H1 (cell line): ENCODE measurements around the gene TFAP2B. TPM values are rescaled to one million over a fixed set of nuclear protein-coding genes. Genes with fewer than 3 reads are reported as not detected.

Experiments used
- CTCF ChIA-PET: fragments of 300-600 bp; sonication (Branson Sonifier 250); formaldehyde crosslinking; loops from one replicate; lab custom pipeline; 2021; ENCODE audit not compliant: partially characterized antibody; lab: Charles Lee
- POLR2A ChIA-PET: fragments of 300-600 bp; sonication (Branson Sonifier 250); formaldehyde crosslinking; loops from one replicate; lab custom pipeline; 2021; ENCODE audit warnings: inconsistent platforms; ENCODE audit not compliant: partially characterized antibody; lab: Charles Lee
- DNase-seq, 2 experiments: peaks; one replicate each; pipeline versions ENCODE4 v3.0.0 to v3.0.0-alpha.2; 2010 to 2022; ENCODE audit warnings: low spot score in 2 of 2, low read depth in 1 of 2, mixed read lengths in 1 of 2
- FAIRE-seq: peaks from 2 replicates; lab custom pipeline; 2011; peaks lifted over from hg19 to GRCh38; lab: Jason Lieb, UNC
- H2AFZ ChIP-seq: 2 replicates; pipeline ENCODE4 v1.8.1; 2012; ENCODE audit warnings: low read length, inconsistent platforms
- H2AK5ac ChIP-seq: 2 replicates; pipeline ENCODE4 v1.6.1; 2013; ENCODE audit warnings: low read depth, low read length
- H2BK120ac ChIP-seq: replicated peaks from 2 replicates; pipeline ENCODE3; 2013; ENCODE audit warnings: low read depth, low read length, inconsistent platforms
- H2BK12ac ChIP-seq: 2 replicates; pipeline ENCODE4 v1.6.1; 2013; ENCODE audit warnings: low read depth, low read length
- H2BK15ac ChIP-seq: 2 replicates; pipeline ENCODE4 v1.6.1; 2013; ENCODE audit warnings: low read length
- H2BK20ac ChIP-seq: 2 replicates; pipeline ENCODE4 v1.6.1; 2013; ENCODE audit warnings: low read length
- H2BK5ac ChIP-seq: 2 replicates; pipeline ENCODE4 v1.6.1; 2013; ENCODE audit warnings: low read depth, low read length
- H3K14ac ChIP-seq: 2 replicates; pipeline ENCODE4 v1.6.1; 2013; ENCODE audit warnings: inconsistent platforms; ENCODE audit not compliant: insufficient read length
- H3K18ac ChIP-seq: 2 replicates; pipeline ENCODE4 v1.6.1; 2013; ENCODE audit warnings: low read length; ENCODE audit errors: extremely low read depth
- H3K23ac ChIP-seq: 2 replicates; pipeline ENCODE4 v1.6.1; 2013; ENCODE audit warnings: inconsistent platforms; ENCODE audit not compliant: insufficient read length
- H3K23me2 ChIP-seq: 2 replicates; pipeline ENCODE4 v1.6.1; 2013; ENCODE audit warnings: low read depth, low read length
- H3K27ac ChIP-seq: 2 replicates; pipeline ENCODE4 v1.6.1; 2011; ENCODE audit warnings: low read depth, low read length, inconsistent platforms
- H3K27me3 ChIP-seq, 4 experiments: replicated peaks in 1 of 4; 1 replicate in 1 of 4; 2 replicates in 3 of 4; pipeline versions ENCODE4 v1.6.1 to v1.8.1; 2011 to 2013; ENCODE audit warnings: low read length in 3 of 4, mild to moderate bottlenecking in 3 of 4, inconsistent platforms in 2 of 4, mixed read lengths in 2 of 4, moderate library complexity in 1 of 4; ENCODE audit not compliant: control insufficient read depth in 3 of 4, insufficient read depth in 3 of 4; ENCODE audit errors: extremely low read depth in 1 of 4
- H3K36me3 ChIP-seq, 4 experiments: 2 replicates each; pipeline versions ENCODE4 v1.6.1 to v1.8.1; 2011 to 2013; ENCODE audit warnings: mild to moderate bottlenecking in 4 of 4, low read length in 3 of 4, moderate library complexity in 2 of 4, control low read depth in 1 of 4, inconsistent platforms in 1 of 4; ENCODE audit not compliant: insufficient read depth in 4 of 4, control insufficient read depth in 2 of 4
- H3K4ac ChIP-seq: replicated peaks from 2 replicates; pipeline ENCODE3; 2013; ENCODE audit warnings: low read length, low read depth, mixed read lengths, inconsistent platforms; ENCODE audit not compliant: insufficient read length
- H3K4me1 ChIP-seq, 4 experiments: replicated peaks in 1 of 4; 1 replicate in 1 of 4; 2 replicates in 3 of 4; pipeline versions ENCODE4 v1.6.1 to v1.8.1; 2011 to 2013; ENCODE audit warnings: low read length in 3 of 4, inconsistent platforms in 2 of 4, mixed read lengths in 1 of 4; ENCODE audit not compliant: insufficient read depth in 4 of 4, control insufficient read depth in 3 of 4
- H3K4me2 ChIP-seq, 2 experiments: 2 replicates each; pipeline versions ENCODE4 v1.6.1 to v1.8.1; 2011 to 2013; ENCODE audit warnings: low read depth in 2 of 2, low read length in 2 of 2, control low read depth in 1 of 2, inconsistent platforms in 1 of 2, mild to moderate bottlenecking in 1 of 2; ENCODE audit not compliant: insufficient read depth in 1 of 2
- H3K4me3 ChIP-seq, 4 experiments: fragments of 200-600, 300-600 bp in 1 of 4; sonication (generic), shearing (Covaris generic), sonication (Bioruptor Twin) in 1 of 4; 2 replicates each; pipeline versions ENCODE4 v1.5.1 to v1.8.1; 2011 to 2016; ENCODE audit warnings: low read length in 4 of 4, low read depth in 3 of 4, control low read depth in 2 of 4, inconsistent platforms in 2 of 4, mild to moderate bottlenecking in 2 of 4, mixed read lengths in 1 of 4, moderate library complexity in 1 of 4; ENCODE audit not compliant: insufficient read depth in 2 of 4; ENCODE audit errors: extremely low read depth in 1 of 4
- H3K56ac ChIP-seq: replicated peaks from 2 replicates; pipeline ENCODE3; 2013; ENCODE audit warnings: low read depth, mild to moderate bottlenecking, mixed read lengths, low read length, inconsistent platforms; ENCODE audit not compliant: insufficient read length
- H3K79me1 ChIP-seq: 2 replicates; pipeline ENCODE4 v1.6.1; 2013; ENCODE audit warnings: low read depth, low read length, control low read depth
- H3K79me2 ChIP-seq, 2 experiments: 2 replicates each; pipeline versions ENCODE4 v1.6.1 to v1.8.1; 2012 to 2013; ENCODE audit warnings: low read length in 2 of 2, mild to moderate bottlenecking in 2 of 2, inconsistent platforms in 1 of 2; ENCODE audit not compliant: insufficient read depth in 2 of 2, control insufficient read depth in 1 of 2
- H3K9ac ChIP-seq, 4 experiments: replicated peaks in 1 of 4; 1 replicate in 1 of 4; 2 replicates in 3 of 4; pipeline versions ENCODE4 v1.6.1 to v1.8.1; 2011 to 2013; ENCODE audit warnings: low read depth in 3 of 4, low read length in 3 of 4, control low read depth in 2 of 4, mild to moderate bottlenecking in 2 of 4, moderate library complexity in 2 of 4, inconsistent platforms in 1 of 4; ENCODE audit errors: extremely low read depth in 1 of 4
- H3K9me3 ChIP-seq, 2 experiments: 2 replicates each; pipeline versions ENCODE4 v1.6.1 to v1.8.1; 2012 to 2013; ENCODE audit warnings: mild to moderate bottlenecking in 2 of 2, moderate library complexity in 2 of 2, control low read depth in 1 of 2, inconsistent platforms in 1 of 2, low read depth in 1 of 2, low read length in 1 of 2, mixed read lengths in 1 of 2; ENCODE audit not compliant: insufficient read depth in 2 of 2
- H4K20me1 ChIP-seq, 2 experiments: replicated peaks in 1 of 2; 2 replicates each; pipeline versions ENCODE3 to v1.8.1; 2011 to 2013; ENCODE audit warnings: inconsistent platforms in 2 of 2, low read length in 2 of 2, mild to moderate bottlenecking in 1 of 2; ENCODE audit not compliant: insufficient read depth in 2 of 2, control insufficient read depth in 1 of 2
- H4K5ac ChIP-seq: 2 replicates; pipeline ENCODE4 v1.6.1; 2013; ENCODE audit warnings: low read length, low read depth, mixed read lengths, inconsistent platforms; ENCODE audit not compliant: insufficient read length
- H4K8ac ChIP-seq: 2 replicates; pipeline ENCODE4 v1.8.0; 2013; ENCODE audit warnings: mild to moderate bottlenecking, moderate library complexity, low read length, inconsistent platforms; ENCODE audit not compliant: insufficient read depth; ENCODE audit errors: extremely low read depth
- H4K91ac ChIP-seq: replicated peaks from 2 replicates; pipeline ENCODE3; 2013; ENCODE audit warnings: low read length, mixed read lengths, inconsistent platforms; ENCODE audit not compliant: insufficient read length
- EZH2 ChIP-seq: fragments of 200-600 bp; sonication (generic); IDR thresholded peaks from 2 replicates; pipeline ENCODE4 v1.7.1; 2012; ENCODE audit warnings: low read depth, mild to moderate bottlenecking, moderate library complexity, low read length, inconsistent platforms; ENCODE audit not compliant: severe bottlenecking
- RNF2 ChIP-seq: fragments of 200-900, 300-1000 bp; sonication (generic); IDR thresholded peaks from 2 replicates; pipeline ENCODE4 v1.7.1; 2016; ENCODE audit warnings: borderline replicate concordance, low read depth, mild to moderate bottlenecking, antibody characterized with exemption, low read length; ENCODE audit not compliant: poor library complexity, severe bottlenecking; ENCODE audit errors: missing control alignments
- SP4 ChIP-seq: IDR thresholded peaks from 2 replicates; pipeline ENCODE4 v1.6.1; 2012; ENCODE audit warnings: low read length, inconsistent platforms
- SUZ12 ChIP-seq: fragments of 200-600 bp; sonication (generic); IDR thresholded peaks from 2 replicates; pipeline ENCODE4 v1.6.1; 2012; ENCODE audit warnings: mild to moderate bottlenecking, inconsistent platforms, low read length, moderate library complexity, mixed read lengths
- WGBS, 2 experiments: shearing (Covaris generic) in 1 of 2; methylation state at CpG; one replicate each; pipeline versions ENCODE4 v1.1.6 to v1.1.7; 2013 to 2015; ENCODE audit warnings: low lambda C conversion rate in 2 of 2, mixed read lengths in 2 of 2, inconsistent platforms in 1 of 2, low coverage in 1 of 2, missing lambda C conversion rate in 1 of 2; ENCODE audit not compliant: insufficient replicate concordance in 2 of 2, insufficient coverage in 1 of 2, insufficient read length in 1 of 2; ENCODE audit errors: extremely low coverage in 1 of 2, missing lambda C conversion rate in 1 of 2; 5-methylcytosine and 5-hydroxymethylcytosine counted together
- polyA plus RNA-seq, 7 experiments: library from polyadenylated mRNA; depleted of rRNA in 3 of 7; stranded (reverse) in 5 of 7; unstranded in 2 of 7; fragments of >200 nt in 5 of 7; fragments of 200-250 nt in 2 of 7; gene quantifications; 1 replicate in 5 of 7; 2 replicates in 1 of 7; 4 replicates in 1 of 7; pipeline versions ENCODE4 v1.2.1 to v1.2.3, GENCODE V29; 2011 to 2013; ENCODE audit warnings: missing spikeins in 2 of 7, mixed read lengths in 2 of 7
- total RNA-seq: library from RNA; stranded (reverse); fragmentation: NEBNext Ultra II Directional; extraction: Animal tissue kit (Norgen Biotek cat#: 25700); gene quantifications from 2 replicates; pipeline ENCODE4 v1.2.1, GENCODE V29; 2021

The TFAP2B gene
- total and polyA plus RNA-seq, 2 of the 8 experiments (the other 6 are each of a cell fraction or from before 2014, with no cell fraction given), result not detected

GRCh38 chr6:50840112-50840810, 21.6 kb downstream of the TFAP2B start:
- H3K9ac ChIP-seq, result no peak overlapping the region
- H3K18ac ChIP-seq, result no peak overlapping the region
- peak overlapping the region in 1 of 2 experiments; percentile 50; a peak in 2 of 4 replicates for H3K4me2 ChIP-seq
- H4K5ac ChIP-seq, result no peak overlapping the region
- peak; percentile 88 for TF ChIP-seq RNF2
- TF ChIP-seq EZH2, result peak; percentile 90
- no peak for TF ChIP-seq SP4
- peak; percentile 91; the same call in 1 of the 2 replicates for TF ChIP-seq SUZ12
- H2BK120ac ChIP-seq, result no peak overlapping the region
- no peak overlapping the region for H3K56ac ChIP-seq
- peaks cover 86 to 100% (median 96%) of the 10 kb centered on the region in 4 experiments for H3K27me3 ChIP-seq
- H2BK5ac ChIP-seq, result no peak overlapping the region
- POLR2A ChIA-PET, result interaction anchor here (0.7 to 1.8 kb wide), 3 partner anchors 13 to 19 kb away, joined by 3 to 5 read pairs (median 3); no protein-coding TSS in a partner anchor
- 0 out of 2 replicates have a peak overlapping the region, but pooled peaks have one; percentile 34 for H2BK20ac ChIP-seq
- H3K23me2 ChIP-seq, result no peaks in the 10 kb centered on the region; the same call in 1 of the 2 replicates
- H4K8ac ChIP-seq, result no peak overlapping the region
- H3K4me1 ChIP-seq, result peaks cover 2 to 24% (median 9%) of the 10 kb centered on the region in 4 experiments
- H2AFZ ChIP-seq, result no peak overlapping the region
- no peak overlapping the region for H4K91ac ChIP-seq
- peak overlapping the region; percentile 19; the same call in 1 of the 2 replicates for H2BK12ac ChIP-seq
- H3K14ac ChIP-seq, result no peak overlapping the region
- DNase-seq, result no peak
- no peak overlapping the region for H3K4ac ChIP-seq
- no peak overlapping the region for H2BK15ac ChIP-seq
- peaks cover 3 to 23% of the 10 kb centered on the region in 2 experiments for H4K20me1 ChIP-seq
- H3K23ac ChIP-seq, result no peak overlapping the region
- no peaks in the 10 kb centered on the region for H3K9me3 ChIP-seq
- H3K79me1 ChIP-seq, result no peaks in the 10 kb centered on the region
- CTCF ChIA-PET, result interaction anchor here (1.0 to 2.3 kb wide), 6 partner anchors 10 to 23 kb away, joined by 3 to 9 read pairs (median 6); no protein-coding TSS in a partner anchor
- H3K27ac ChIP-seq, result no peak overlapping the region
- peak; percentile 48 for FAIRE-seq
- no peak overlapping the region; the same call in 1 of the 2 replicates for H2AK5ac ChIP-seq
- peak overlapping the region in 1 of 4 experiments; percentile 11; a peak in 1 of 8 replicates for H3K4me3 ChIP-seq
- no peaks in the 10 kb centered on the region for H3K79me2 ChIP-seq
- H3K36me3 ChIP-seq, result no peaks in the 10 kb centered on the region
- 3% methylated on average over 15 of the region's 15 CpGs; no CpG with 5 or more reads in 1 of the 2 experiments for WGBS, 2 experiments
